Activated naive CD4-positive, alpha-beta T cell treated with anti-CD3 and anti-CD28 coated beads, Interleukin-2, amount 50 U/mL, for 72 hours (primary cell): ENCODE data around the gene LPCAT4. TPM values are rescaled to one million over a fixed set of nuclear protein-coding genes. Genes with fewer than 3 reads are reported as not detected.
"Not testable (repeated sequence)": the region's sequence is repeated elsewhere in the genome, so short reads cannot be mapped to it uniquely, and the experiment has no call there.

Experiments
- ATAC-seq, 2 donors: fragments of 150-1000 bp; cut with Tn5 transposase; 2 replicates each; pipeline ENCODE4 v1.10.0; 2021; ENCODE audit warnings: mild to moderate bottlenecking in 2 of 2, moderate library complexity in 2 of 2
- DNase-seq, 2 donors: peaks; one replicate each; pipeline ENCODE4 v3.0.0; 2021 to 2022; ENCODE audit warnings: low spot score in 2 of 2
- H3K27ac Mint-ChIP-seq, 2 donors: one replicate each; pipeline ENCODE4 v1.8.0; 2022; ENCODE audit warnings: mild to moderate bottlenecking in 2 of 2, mixed read lengths in 2 of 2
- H3K36me3 Mint-ChIP-seq, 2 donors: one replicate each; pipeline ENCODE4 v1.8.0; 2022; ENCODE audit warnings: mixed read lengths in 2 of 2
- H3K9me3 Mint-ChIP-seq, 2 donors: one replicate each; pipeline ENCODE4 v1.8.0; 2022; ENCODE audit warnings: mixed read lengths in 2 of 2
- total RNA-seq, 2 donors: library from RNA; stranded (reverse); gene quantifications; one replicate each; pipeline ENCODE4 v1.2.3, GENCODE V29; 2022

The LPCAT4 gene
- total RNA-seq, 2 donors from 2014 or later, result 69.0 to 88.4 TPM

DNA sequence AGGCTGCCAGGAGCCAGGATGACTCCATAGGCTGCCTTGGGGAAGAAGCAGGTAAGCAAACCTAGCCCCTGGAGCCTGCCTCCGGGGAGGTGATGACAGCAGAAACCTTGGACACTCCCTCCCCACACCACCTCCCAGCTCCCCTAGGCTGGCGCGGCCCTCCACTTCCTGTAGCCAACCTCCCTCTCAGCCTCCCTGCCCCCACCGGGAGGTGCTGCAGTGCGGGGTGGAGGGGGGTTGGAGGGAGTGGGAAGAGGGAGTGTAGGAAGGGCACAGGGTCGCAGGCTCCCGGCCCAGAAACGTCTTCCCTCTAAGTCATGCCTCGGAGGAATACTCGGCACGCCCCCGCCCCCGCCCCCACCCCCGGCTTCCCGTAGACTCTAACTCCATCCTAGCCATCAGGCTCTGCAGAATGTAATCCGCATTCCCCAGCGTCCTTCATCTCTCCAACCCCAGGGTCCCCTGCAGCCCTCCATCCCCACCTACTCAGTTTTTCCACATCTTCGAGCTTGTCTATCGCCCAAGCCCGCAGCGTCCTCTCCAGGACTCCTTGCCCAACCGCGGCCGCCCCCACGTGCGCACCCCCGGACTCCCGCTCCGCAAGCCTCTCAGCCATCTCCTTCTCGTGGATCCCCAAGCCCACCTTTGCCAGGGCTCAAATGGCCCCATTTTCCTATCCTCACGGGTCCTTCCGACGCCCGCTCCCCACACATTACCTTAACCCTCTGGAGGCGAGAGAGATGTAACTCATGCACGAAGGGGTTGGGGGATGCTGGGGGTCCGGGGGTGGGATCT lies 528 bp downstream of the LPCAT4 start:
- DNase-seq, result peak; percentile 50 to 64
- ATAC-seq, result peak in 1 of 2 donors; percentile 28
- H3K9me3 Mint-ChIP-seq, result no peaks in the 10 kb centered on the region
- H3K36me3 Mint-ChIP-seq, result peaks cover 7 to 13% of the 10 kb centered on the region in 2 donors
- peak overlapping the region; percentile 94 to 95 for H3K27ac Mint-ChIP-seq

DNA sequence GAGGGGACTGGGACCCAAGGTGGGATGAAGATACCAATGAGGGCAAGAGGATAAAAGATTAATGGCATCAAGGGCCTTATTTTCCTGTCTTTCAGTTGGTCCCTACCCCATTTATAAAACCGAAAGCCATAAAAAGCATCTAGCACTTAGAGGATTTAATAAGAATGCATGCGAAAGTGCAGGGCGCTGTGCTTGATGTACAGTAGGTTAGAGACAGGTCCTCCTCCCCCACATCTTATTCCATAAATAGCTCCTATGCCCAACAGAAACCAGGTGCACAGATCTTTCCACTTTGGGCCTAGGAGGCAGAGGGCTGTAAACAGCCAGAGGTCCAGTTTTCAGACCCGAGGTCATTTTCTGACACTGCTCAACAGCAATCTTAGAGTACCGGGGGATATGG lies 1.2 kb downstream of the LPCAT4 start:
- DNase-seq, result no peak
- no peak for ATAC-seq
- peak overlapping the region; percentile 41 to 95 for H3K27ac Mint-ChIP-seq

DNA sequence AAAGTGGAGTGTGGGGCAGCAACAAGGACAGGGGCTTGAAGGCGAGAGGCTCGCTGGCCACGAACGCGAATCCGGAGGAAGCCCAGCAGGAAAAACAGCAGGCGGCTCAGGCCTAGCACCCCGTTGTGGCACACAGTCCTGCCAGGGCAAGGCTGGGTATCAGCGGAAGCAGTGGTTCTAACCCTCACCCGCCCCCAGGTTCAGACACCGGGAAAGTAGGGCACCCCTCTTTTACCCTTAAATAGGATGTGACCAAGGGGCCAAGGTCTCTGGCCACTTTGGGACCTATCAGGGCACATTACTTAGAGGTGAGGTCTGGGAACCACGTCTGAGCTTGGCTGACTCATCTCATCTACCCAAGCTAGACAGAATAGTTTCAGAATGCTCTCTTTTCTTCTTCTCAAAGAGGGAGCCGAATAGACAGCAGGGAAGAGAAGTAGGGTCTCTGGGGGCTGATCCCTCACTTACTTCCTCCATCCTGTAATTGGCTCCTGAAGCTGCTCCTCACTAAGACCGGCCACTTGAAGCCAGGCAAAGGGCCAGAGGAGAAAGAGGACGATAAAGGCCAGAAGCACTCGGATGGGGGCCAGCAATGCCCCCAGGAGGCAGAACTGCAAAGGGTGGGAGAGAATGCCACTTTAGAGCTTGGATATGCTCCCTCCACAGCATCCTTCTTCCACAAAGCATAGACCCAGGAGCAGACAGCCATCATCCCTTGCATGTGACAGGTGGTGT lies 1.7 kb downstream of the LPCAT4 start:
- ATAC-seq, result no peak
- H3K27ac Mint-ChIP-seq, result peak overlapping the region in 1 of 2 donors; percentile 95
- DNase-seq, result no peak

More for the DNA sequence above, 1.2 kb downstream of the LPCAT4 start:
- no peaks in the 10 kb centered on the region for H3K9me3 Mint-ChIP-seq
- peaks cover 7 to 13% of the 10 kb centered on the region in 2 donors for H3K36me3 Mint-ChIP-seq

DNA sequence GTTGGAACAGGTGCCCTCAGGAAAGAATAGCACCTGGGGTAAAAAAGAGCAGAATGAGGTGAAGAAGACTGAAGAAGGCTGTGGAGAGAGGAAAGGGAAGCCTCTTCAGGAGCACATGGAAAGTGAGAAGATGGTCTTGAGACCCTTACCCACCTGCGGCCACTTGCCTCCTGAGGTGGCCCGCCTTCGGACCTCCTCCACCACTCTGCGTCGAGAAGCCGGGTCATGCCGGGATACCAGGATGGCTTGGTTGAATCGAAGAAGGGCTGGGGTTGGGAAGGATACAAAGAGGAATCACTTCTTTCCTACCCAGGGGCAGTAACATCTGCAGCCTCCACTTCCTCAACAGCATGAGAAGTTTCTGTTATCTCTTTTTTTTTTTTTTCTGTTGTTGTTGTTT lies 3.0 kb downstream of the LPCAT4 start:
- DNase-seq (no peak), ATAC-seq (no peak)
- Mint-ChIP-seq H3K27ac (no peak overlapping the region), H3K9me3 (no peaks in the 10 kb centered on the region), H3K36me3 (peaks cover 7 to 13% of the 10 kb centered on the region in 2 donors)

More for the DNA sequence above, 1.7 kb downstream of the LPCAT4 start:
- no peaks in the 10 kb centered on the region for H3K9me3 Mint-ChIP-seq
- peaks cover 7 to 13% of the 10 kb centered on the region in 2 donors for H3K36me3 Mint-ChIP-seq

DNA sequence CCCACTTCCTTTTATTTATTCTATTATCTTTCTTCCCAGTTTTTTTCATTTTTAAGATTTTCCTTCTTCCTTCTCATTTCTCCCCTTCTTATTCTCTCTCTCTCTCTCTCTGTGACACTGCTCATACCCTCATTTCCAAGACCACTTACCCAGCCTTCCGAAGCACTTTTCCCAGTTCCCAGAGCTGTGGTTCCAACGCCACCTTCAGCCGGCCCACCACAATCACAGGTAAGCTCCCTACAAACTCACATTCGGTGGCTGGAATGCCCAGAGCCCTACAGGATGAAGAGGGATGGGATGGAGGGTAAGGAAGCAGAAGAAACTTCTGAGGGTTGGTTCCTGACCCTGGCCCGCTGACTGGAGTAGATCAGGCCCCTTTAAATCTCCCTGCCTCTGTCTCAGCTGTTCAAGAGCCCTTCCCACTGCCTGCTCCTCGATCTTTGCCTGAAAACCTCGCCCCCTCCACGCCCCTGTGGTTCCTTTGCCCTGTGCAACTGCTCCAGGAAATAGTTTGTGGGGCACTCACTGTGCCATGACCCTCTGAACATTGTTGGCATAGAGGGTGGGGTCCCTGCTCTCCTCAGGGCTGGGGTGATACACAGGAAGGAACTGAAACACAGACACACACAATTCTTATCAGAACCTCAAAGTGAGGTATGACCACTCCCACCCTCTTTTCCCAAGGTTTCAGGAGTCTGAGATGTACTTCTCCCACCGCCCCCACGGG lies 4.8 kb downstream of the LPCAT4 start:
- ATAC-seq (no peak), DNase-seq (no peak)
- peaks cover 0 to 13% of the 10 kb centered on the region in 2 donors for H3K36me3 Mint-ChIP-seq
- peak overlapping the region; percentile 8 to 15 for H3K27ac Mint-ChIP-seq
- H3K9me3 Mint-ChIP-seq, result no peaks in the 10 kb centered on the region

DNA sequence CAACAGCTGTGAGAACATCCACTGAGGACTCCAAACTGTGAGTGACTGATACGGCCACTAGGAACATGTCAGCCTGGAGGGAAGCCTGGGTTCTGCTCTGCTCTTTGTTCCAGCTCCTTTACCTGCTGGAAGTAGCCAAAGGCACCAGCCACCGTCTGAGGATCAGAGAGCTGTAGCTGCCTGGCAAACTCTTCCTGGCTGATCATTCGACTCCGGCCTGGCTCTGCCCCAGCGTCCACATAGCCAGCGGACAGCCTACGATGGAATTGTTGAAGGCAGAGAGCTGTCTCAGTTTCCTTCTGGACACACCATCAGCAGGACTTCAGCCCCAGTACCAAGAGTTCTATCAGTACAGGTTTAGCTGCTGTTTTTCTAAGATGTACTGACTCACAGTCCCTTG lies 5.7 kb downstream of the LPCAT4 start:
- peaks cover 0 to 13% of the 10 kb centered on the region in 2 donors for H3K36me3 Mint-ChIP-seq
- H3K9me3 Mint-ChIP-seq, result no peaks in the 10 kb centered on the region
- ATAC-seq, result no peak
- DNase-seq, result no peak
- peak overlapping the region in 1 of 2 donors; percentile 29 for H3K27ac Mint-ChIP-seq

DNA sequence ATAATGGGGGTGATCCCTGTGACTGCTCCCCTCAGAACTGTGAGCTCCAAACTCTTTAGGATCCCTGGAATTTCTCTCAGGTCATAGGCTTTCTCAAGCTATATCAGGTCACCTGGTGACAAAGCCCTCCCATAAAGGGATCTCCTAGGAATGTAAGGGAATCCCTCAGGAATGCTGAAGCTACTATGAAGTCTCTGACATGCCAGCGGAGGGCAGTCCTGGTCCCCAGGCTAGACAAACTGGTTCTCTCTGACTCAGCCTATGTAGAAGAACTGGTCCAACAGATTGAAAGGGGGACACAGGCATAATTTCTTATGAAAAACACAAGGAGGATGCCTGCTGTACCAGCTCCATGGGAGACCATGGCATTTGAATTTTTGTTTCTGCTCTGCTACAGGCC lies 6.7 kb downstream of the LPCAT4 start:
- DNase-seq (no peak), ATAC-seq (no peak)
- H3K36me3 Mint-ChIP-seq, result peaks cover 0 to 13% of the 10 kb centered on the region in 2 donors
- H3K9me3 Mint-ChIP-seq, result no peaks in the 10 kb centered on the region
- H3K27ac Mint-ChIP-seq, result peak overlapping the region in 1 of 2 donors; percentile 16

DNA sequence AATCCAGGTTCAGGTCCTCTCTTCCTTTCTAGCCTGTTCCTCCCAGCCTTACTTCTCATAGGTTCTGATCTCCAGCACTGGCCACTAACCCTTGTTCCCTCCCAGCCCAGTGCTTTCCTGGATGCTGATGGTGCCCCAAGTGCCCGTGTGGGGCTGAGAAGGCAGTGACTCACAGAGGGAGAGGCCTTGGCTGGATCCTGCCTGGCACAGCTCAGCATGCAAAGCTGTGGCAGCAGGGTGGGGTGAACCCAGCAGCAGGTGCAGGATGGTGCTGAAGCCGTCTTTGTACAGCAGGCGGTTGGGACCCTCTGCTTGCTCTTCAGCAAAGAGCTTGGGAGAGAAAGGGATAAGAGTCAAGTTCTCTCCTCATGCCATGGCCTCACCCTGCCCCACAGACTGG lies 7.6 kb downstream of the LPCAT4 start:
- H3K9me3 Mint-ChIP-seq, result no peaks in the 10 kb centered on the region
- peaks cover 0 to 13% of the 10 kb centered on the region in 2 donors for H3K36me3 Mint-ChIP-seq
- ATAC-seq, result no peak

DNA sequence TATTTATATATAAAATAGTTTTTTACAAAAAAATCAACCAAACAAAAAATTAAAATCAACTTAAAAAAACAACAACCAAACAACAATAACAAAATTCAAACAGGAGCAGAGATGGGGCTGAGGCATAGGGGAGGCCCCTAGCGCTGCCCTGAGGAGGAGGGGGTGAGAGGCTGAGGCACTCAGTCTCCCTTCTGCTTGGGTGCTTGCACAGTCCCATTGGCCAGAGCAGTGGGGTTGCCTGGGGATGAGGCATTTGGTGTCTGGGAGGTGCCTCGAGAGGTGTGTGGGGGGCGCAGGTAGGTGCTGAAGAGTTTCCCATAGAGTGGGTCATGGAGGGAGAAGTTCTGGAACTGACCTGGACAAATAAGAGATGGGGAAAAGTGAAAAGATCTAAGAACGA lies 8.0 kb downstream of the LPCAT4 start:
- Mint-ChIP-seq H3K27ac (peak overlapping the region in 1 of 2 donors; percentile 65), H3K36me3 (peaks cover 0 to 13% of the 10 kb centered on the region in 2 donors), H3K9me3 (no peaks in the 10 kb centered on the region)
- DNase-seq (no peak), ATAC-seq (no peak)

More for the DNA sequence above, 7.6 kb downstream of the LPCAT4 start:
- H3K27ac Mint-ChIP-seq, result peak overlapping the region in 1 of 2 donors; percentile 56
- no peak for DNase-seq

DNA sequence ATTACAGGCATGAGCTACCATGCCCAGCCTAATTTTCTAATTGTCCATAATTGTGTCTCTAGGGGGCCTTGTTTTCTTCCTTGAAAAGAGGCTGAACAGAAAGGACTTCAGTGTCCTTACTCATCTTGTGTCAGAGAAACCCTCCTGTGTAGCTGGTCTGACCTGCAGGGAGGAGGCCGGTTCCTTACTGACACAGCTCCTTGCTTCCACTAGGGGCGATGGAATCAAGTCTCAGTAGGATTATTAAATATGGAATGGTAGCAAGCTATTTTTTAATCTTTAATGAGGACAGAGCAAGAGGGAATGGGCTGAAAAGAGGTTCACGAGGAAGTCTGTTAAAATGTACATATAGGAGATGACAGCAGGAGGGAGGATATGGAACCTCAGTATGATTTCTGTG lies 8.6 kb downstream of the LPCAT4 start:
- ATAC-seq (no peak), DNase-seq (no peak)
- Mint-ChIP-seq H3K27ac (no peak overlapping the region), H3K9me3 (no peaks in the 10 kb centered on the region), H3K36me3 (peaks cover 0 to 13% of the 10 kb centered on the region in 2 donors)

DNA sequence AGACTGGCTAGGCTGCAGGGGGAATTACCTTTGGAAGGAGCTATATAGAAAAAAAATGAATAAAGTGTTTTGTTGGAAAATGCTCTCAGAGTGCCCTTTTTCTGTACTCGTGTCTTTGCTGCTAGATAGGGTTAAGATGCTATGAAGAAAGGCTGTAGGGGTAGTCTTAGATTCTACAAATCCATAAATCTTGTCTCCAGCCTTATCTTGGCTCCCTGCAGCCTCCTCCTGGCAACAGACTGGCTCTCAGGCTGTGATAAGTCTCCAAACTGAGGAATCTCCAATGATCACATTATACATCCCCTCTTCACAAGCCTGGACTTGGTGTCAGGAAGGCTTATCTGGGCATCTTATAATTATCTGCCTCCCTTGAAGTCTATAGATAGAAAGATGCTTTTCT lies 9.3 kb downstream of the LPCAT4 start:
- ATAC-seq (no peak), DNase-seq (no peak)
- H3K36me3 Mint-ChIP-seq, result peaks cover 0 to 8% of the 10 kb centered on the region in 2 donors
- H3K9me3 Mint-ChIP-seq, result no peaks in the 10 kb centered on the region
- peak overlapping the region in 1 of 2 donors; percentile 65 for H3K27ac Mint-ChIP-seq

DNA sequence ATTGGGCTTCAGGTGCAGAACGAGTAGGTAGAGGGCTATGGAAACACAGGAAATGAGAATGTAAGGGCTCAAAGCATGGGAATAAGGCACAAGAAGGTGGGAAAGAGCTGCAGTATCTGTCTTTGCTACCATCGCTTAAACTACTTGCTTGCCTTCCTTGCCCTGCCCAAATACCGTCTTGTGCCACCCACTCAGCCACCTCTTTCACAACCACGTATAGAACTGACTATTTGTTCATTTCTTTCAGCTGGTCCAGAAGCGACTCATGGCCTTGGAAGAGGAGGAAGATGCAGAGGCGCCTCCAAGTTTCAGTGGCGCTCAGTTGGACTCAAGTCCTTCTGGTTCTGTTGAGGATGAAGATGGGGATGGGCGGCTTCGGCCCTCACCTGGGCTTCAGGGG lies 11.8 kb downstream of the LPCAT4 start:
- peak overlapping the region in 1 of 2 donors; percentile 24 for H3K27ac Mint-ChIP-seq
- H3K36me3 Mint-ChIP-seq, result no peaks in the 10 kb centered on the region
- no peaks in the 10 kb centered on the region for H3K9me3 Mint-ChIP-seq
- DNase-seq (no peak), ATAC-seq (no peak)

DNA sequence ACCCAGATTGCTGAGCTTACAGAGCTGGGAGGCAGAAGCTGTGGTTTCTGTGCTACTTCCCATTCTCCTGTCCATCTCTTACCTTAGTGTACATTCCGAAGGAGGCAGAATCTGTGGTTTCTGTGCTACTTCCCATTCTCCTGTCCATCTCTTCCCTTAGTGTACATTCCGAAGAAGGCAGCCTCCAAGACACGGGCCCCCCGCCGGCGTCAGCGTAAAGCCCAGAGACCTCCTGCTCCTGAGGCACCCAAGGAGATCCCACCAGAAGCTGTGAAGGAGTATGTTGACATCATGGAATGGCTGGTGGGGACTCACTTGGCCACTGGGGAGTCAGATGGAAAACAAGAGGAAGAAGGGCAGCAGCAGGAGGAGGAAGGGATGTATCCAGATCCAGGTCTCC lies 12.7 kb downstream of the LPCAT4 start:
- ATAC-seq, result no peak
- H3K9me3 Mint-ChIP-seq, result no peaks in the 10 kb centered on the region

DNA sequence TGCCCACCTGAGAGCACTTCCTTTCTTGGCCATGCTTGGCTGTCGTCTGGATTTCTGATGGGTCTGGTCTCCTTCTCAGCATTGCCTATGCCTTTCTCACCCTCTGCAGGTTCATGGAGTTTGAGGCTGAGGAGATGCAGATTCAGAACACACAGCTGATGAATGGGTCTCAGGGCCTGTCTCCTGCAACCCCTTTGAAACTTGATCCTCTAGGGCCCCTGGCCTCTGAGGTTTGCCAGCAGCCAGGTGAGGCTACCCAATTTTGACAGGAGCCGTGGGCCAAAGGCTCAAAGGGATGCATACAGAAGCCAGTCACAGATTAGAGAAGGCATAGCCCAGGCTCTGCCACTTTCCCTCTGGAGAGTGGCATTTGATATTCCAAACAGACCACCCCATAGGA lies 13.4 kb downstream of the LPCAT4 start:
- DNase-seq, result no peak
- no peak for ATAC-seq

More for the DNA sequence above, 12.7 kb downstream of the LPCAT4 start:
- no peaks in the 10 kb centered on the region for H3K36me3 Mint-ChIP-seq
- H3K27ac Mint-ChIP-seq, result peak overlapping the region in 1 of 2 donors; percentile 65
- DNase-seq, result no peak

DNA sequence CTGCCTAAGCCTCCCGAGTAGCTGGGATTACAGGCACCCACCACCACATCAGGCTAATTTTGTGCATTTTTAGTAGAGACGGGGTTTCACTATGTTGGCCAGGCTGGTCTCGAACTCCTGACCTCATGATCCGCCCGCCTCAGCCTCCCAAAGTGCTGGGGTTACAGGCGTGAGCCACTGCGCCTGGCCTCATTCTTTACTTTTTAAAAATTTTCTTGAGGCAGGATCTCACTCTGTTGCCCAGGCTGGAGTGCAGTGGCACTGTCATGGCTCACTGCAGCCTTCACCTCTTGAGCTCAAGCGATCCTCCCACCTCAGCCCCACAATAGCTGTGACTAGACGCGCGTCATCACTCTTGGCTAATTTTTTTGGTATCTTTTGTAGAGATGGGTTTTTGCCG lies 14.0 kb downstream of the LPCAT4 start:
- not testable (repeated sequence) for ATAC-seq, H3K27ac Mint-ChIP-seq, DNase-seq, H3K9me3 Mint-ChIP-seq, H3K36me3 Mint-ChIP-seq

More for the DNA sequence above, 13.4 kb downstream of the LPCAT4 start:
- no peaks in the 10 kb centered on the region for H3K9me3 Mint-ChIP-seq
- H3K27ac Mint-ChIP-seq, result no peak overlapping the region
- no peaks in the 10 kb centered on the region for H3K36me3 Mint-ChIP-seq

DNA sequence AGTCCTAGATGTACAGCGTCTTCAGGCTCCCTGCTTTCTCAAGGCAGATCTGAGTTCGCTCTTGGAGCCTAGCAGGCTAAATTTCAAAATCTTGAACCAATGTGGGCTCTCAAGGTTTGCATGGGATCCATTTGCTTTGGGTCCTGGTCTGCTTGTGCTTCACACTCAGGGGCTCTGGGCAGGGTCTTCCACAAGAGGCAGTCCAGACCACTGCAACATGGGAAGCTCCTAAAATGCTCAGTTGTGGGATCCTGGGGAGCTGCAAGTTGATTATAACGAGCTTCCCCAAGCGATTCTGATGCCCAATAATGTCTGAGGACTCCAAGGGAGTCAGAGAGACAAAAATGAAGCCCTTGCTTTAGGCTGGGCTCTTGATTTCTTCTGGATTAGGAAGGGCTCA lies 17.2 kb downstream of the LPCAT4 start:
- DNase-seq, result no peak

More for the DNA sequence above, 17.2 kb downstream of the LPCAT4 start:
- Mint-ChIP-seq H3K27ac (peak overlapping the region in 1 of 2 donors; percentile 5), H3K36me3 (no peaks in the 10 kb centered on the region), H3K9me3 (no peaks in the 10 kb centered on the region)
- no peak for ATAC-seq
